DND-41 (cell line): ENCODE measurements around the gene SMARCB1.

Experiments used
- CTCF ChIP-seq: IDR thresholded peaks from 2 replicates; pipeline ENCODE4 v1.5.1; 2012; ENCODE audit warnings: borderline replicate concordance, low read length, moderate library complexity, mild to moderate bottlenecking; ENCODE audit not compliant: poor library complexity, severe bottlenecking; ENCODE audit errors: extremely low read depth
- EZH2 ChIP-seq: IDR thresholded peaks from 3 replicates; pipeline ENCODE4 v1.6.1; 2012; ENCODE audit warnings: borderline replicate concordance, low read depth, mild to moderate bottlenecking, moderate library complexity, low read length, inconsistent platforms; ENCODE audit not compliant: severe bottlenecking

DNA sequence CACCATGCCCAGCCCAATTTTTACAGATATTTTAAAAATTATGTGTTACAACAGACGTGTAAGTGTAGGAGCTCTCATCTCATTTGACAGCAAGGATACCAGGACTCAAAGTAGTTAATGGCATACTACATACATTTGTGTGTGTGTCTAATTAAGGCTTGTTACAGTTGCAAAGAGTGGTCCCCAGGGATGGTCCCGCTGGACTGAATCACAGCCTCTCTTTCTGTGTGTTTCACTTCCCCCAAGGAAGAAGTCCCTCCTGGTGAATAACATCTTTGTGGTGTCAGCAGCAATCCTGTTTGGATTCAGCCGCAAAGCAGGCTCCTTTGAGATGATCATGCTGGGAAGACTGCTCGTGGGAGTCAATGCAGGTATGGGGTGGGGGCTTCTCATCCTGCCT is 88.1 kb downstream of the SMARCB1 start:
- TF ChIP-seq CTCF (no peak), EZH2 (no peak)
